ENCODE data around the gene FTO. TPM values are rescaled to one million over a fixed set of nuclear protein-coding genes. Genes with fewer than 3 reads are reported as not detected.

The FTO gene
- total RNA-seq, 1 experiment from 2014 or later, result 57.4 TPM

- Mint-ChIP-seq H3K27me3 (ENCODE audit: low read depth) (no peaks in the 10 kb centered on the region), H3K4me1 (peaks cover 16% of the 10 kb centered on the region), H3K4me3 (no peak overlapping the region), H3K27ac (no peak overlapping the region), H3K36me3 (no peaks in the 10 kb centered on the region), H3K9me3 (no peaks in the 10 kb centered on the region)
- ChIA-PET CTCF (no interaction called here), POLR2A (no interaction called here)
- ATAC-seq (no peak), DNase-seq (ENCODE audit: low spot score) (no peak)
- TF ChIP-seq NFYB (CRISPR knock-in tag; conservative IDR thresholded peaks at IDR 0.05; ENCODE audit: low read depth), result no peak
- no peak for TF ChIP-seq NFATC4 (CRISPR knock-in tag; IDR thresholded peaks at IDR 0.05)
- TF ChIP-seq ZNF425 (CRISPR knock-in tag; conservative IDR thresholded peaks at IDR 0.05), result no peak
- no peak for TF ChIP-seq CREB1 (CRISPR knock-in tag; IDR thresholded peaks at IDR 0.05)
Observed at GRCh38 chr16:53915452-53916160, 211.7 kb downstream of the FTO start.

- ChIA-PET POLR2A (no interaction called here), CTCF (no interaction called here)
- TF ChIP-seq ATF1 (CRISPR knock-in tag; IDR thresholded peaks at IDR 0.05), result no peak
- no peak for TF ChIP-seq SP1 (CRISPR knock-in tag; conservative IDR thresholded peaks at IDR 0.05)
- no peak for TF ChIP-seq TEAD1 (CRISPR knock-in tag; IDR thresholded peaks at IDR 0.05)
- no peak for TF ChIP-seq ESRRA (CRISPR knock-in tag; IDR thresholded peaks at IDR 0.05; ENCODE audit: borderline replicate concordance)
- no peak for TF ChIP-seq STAT6 (CRISPR knock-in tag; conservative IDR thresholded peaks at IDR 0.05; ENCODE audit: low read depth)
- TF ChIP-seq NR1H2 (CRISPR knock-in tag; IDR thresholded peaks at IDR 0.05), result no peak
- TF ChIP-seq CREM (CRISPR knock-in tag; IDR thresholded peaks at IDR 0.05), result no peak
- TF ChIP-seq ARID4B (CRISPR knock-in tag; IDR thresholded peaks at IDR 0.05; ENCODE audit: borderline replicate concordance), result no peak
- TF ChIP-seq JUN (CRISPR knock-in tag; IDR thresholded peaks at IDR 0.05), result no peak
- TF ChIP-seq RELA (CRISPR knock-in tag; IDR thresholded peaks at IDR 0.05; ENCODE audit: borderline replicate concordance), result no peak
- no peak for TF ChIP-seq JAZF1 (CRISPR knock-in tag; IDR thresholded peaks at IDR 0.05)
- no peak for TF ChIP-seq KAT7 (CRISPR knock-in tag; IDR thresholded peaks at IDR 0.05; ENCODE audit: borderline replicate concordance)
- TF ChIP-seq NFYB (CRISPR knock-in tag; conservative IDR thresholded peaks at IDR 0.05; ENCODE audit: low read depth), result no peak
- no peak for TF ChIP-seq ZNF396 (CRISPR knock-in tag; IDR thresholded peaks at IDR 0.05; ENCODE audit: borderline replicate concordance)
- no peak for TF ChIP-seq EMX1 (CRISPR knock-in tag; IDR thresholded peaks at IDR 0.05)
- TF ChIP-seq USF2 (CRISPR knock-in tag; IDR thresholded peaks at IDR 0.05), result no peak
- TF ChIP-seq TP53 (CRISPR knock-in tag; IDR thresholded peaks at IDR 0.05), result no peak
- no peak for TF ChIP-seq HMGA2 (CRISPR knock-in tag; IDR thresholded peaks at IDR 0.05)
- H3K4me1 Mint-ChIP-seq, result peaks cover 16% of the 10 kb centered on the region
- no peaks in the 10 kb centered on the region for H3K27me3 Mint-ChIP-seq (ENCODE audit: low read depth)
- no peak overlapping the region for H3K27ac Mint-ChIP-seq
- H3K9me3 Mint-ChIP-seq, result peaks cover 3% of the 10 kb centered on the region; the same call in 1 of the 2 replicates
- H3K4me3 Mint-ChIP-seq, result no peak overlapping the region
- ATAC-seq, result no peak
- no peaks in the 10 kb centered on the region for H3K36me3 Mint-ChIP-seq
- no peak for DNase-seq (ENCODE audit: low spot score)
Observed at GRCh38 chr16:53920988-53921387, 217.0 kb downstream of the FTO start.
